ENCODE results near the gene TEAD1. TPM values are rescaled to one million over a fixed set of nuclear protein-coding genes. Genes with fewer than 3 reads are reported as not detected.

TEAD1 gene
- total RNA-seq, 1 experiment from 2014 or later, result 74.3 TPM

DNA sequence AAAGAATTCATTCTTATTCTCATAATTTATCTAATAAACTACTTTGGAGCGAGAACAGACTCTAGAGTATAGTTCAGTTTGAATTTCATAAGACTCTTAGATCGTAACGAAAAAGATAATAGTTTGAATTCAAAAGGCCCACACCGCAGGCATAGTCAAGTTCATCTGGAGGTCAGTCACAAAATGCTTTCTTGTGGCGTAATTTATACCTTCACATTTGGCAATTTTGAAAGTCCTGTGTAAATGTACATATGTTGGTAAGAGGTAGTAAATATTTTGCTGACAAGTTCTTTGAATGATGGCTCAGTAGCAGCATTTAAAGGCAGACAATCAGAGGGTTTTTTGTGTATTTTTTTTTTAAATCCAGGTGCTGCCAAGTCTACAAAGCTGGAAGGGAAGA, 88.1 kb downstream of the TEAD1 start:
- DNase-seq (ENCODE audit: low read depth), result no peak

DNA sequence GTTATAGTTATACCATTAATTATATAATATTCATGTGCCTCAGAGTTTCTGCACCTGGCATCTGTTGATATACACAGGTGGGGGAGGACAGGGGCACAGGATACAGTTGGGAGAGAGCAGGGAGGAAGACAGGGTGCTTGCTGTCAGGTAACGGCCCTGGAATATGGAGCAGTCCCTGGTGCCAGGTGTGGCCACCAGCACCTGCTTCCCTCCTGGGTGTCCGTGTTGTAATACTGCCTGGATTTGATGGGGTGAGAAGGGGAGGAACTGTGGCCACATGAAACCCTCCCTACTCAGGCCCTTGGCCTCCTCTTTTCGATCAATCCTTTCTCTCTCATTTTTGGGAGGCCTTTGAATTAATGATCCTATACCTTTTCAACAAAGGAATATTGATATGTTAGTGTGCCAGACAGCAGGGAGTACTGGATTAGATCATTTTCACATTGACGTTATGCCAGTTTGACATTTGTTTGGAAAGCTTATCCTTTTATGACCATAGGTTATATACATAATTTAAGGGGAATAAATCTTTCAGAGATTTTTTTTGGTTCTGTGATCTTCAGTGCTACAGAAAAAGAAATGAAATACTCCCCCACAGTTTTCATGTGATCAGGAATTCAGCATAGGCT, 88.6 kb downstream of the TEAD1 start:
- DNase-seq (ENCODE audit: low read depth), result no peak

DNA sequence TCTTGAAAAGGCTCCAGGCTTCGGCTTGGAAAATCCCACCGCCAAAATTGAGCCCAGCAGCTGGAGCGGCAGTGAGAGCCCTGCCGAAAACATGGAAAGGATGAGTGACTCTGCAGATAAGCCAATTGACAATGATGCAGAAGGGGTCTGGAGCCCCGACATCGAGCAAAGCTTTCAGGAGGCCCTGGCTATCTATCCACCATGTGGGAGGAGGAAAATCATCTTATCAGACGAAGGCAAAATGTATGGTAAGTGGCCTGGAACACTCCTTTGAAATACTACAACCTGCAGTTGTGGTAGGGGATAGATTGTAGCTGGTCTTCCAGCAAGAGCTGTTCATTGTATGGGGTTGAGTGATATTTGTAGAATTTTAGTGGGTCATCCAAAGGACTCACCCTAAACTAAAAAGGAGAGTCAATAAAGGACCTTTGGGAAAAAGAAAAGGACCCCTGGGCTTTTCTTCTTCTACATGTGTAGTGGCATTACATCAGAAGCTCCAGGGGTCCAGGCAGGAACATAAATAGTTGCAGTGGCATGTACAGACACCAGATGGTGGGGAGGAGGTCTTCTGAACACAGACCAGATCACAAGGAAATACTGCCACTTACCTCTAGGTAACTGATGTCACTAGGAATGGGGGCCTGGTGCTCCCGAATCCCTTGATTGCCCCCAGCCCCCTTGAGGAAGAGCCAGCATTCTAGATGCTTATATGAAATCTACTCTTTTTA, 90.1 kb downstream of the TEAD1 start:
- DNase-seq (ENCODE audit: low read depth), result no peak

DNA sequence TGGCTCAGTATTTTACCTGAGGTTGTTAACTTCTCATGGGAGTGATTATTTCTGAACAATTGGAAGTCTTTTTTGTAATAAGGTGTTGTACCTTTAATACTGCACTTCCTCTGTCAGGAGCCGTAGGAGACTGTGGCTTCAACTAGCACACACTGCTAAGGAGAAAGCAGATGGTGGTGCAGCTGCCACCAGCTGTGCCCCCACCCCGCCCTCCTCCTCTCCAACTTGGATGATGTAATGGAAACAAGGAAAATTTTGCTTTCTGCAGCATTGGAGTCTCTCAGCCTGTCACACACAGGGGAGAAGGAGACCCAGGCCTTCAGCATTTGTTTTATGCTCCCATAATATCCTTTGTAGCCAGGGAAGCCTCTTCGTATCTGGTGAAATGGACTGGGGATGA, 91.2 kb downstream of the TEAD1 start:
- no peak for DNase-seq (ENCODE audit: low read depth)

DNA sequence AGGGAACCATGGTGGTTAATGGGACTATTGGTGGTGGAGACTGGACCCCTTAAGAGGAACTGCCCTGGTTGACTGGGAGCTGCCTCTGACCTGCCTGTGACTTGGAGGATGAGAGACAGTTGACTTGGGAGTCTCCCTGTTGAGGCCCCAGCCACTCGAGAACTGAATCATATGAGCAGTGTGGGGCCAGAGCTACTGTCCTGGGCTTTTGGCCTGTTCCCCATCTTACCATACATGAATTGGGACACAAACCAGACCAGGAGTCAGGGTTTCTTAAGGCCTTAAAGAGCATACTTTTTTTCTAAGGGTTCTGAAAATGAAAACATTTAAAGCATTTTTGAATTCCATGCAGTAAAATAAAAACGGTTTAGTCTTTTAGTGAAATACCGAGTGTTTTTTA, 92.8 kb downstream of the TEAD1 start:
- no peak for DNase-seq (ENCODE audit: low read depth)

DNA sequence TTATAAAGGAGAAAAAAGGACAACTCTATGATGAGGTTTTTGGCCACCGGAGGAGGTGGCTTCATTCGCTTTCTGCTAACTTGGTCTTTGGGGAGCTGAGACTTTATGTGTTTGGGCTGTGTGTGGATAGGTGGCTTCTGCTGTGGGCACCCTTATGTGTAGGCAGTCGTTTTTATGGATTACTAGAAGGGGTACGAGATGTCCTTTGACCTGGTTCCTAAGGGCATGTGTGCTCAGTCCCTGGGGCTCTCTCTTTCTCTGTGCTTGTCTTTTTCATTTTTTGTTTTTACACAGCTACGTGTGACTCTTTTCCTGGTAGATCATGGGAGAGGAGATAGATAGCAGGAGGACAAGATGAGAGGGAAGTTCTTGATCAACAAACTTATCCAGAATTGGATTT, 93.4 kb downstream of the TEAD1 start:
- DNase-seq (ENCODE audit: low read depth), result no peak

DNA sequence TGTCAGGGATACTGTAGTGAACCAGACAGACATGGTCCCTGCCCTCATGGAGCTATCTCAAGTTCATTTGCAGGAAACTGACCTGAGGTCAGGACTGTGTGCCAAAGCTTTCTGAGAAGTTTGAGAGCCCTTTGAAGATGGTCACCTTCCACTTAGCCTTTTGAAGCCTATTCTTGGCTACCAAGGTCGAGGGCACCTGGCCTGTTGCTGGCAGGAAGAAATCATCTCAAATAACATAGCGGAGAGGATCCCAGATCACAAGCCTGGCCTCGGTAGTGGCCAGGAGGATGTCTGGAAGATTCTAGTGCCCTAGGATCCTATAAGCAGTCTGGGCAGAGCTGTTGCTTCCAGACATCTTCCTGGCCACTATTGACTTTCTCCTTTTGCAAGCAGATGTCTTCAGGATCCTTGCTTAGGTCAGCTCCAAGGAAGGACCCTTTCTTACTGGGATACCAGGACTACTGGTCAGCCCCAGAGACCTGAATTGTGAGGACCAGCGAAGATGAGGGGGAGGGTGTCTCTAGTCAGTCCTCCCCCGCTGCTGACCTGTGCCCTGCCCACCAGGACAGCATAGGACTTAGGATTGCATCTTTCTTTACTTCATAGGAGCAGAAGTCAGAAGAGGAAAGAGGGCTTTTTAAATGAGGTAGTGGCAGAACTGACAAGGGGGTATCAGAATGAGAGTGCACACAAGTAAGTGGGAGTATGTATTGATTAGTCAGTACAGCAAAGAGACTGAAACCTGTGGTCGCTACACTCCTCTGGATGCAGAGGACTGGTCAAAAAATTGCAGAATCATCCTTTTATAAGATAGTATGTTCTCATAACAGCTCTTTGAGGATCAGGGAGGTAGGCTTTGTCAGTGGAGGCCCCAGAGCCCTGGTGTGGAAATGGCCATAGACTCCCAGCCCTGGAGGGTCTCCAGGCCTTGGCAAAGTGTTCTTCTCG, 94.8 kb downstream of the TEAD1 start:
- no peak for DNase-seq (ENCODE audit: low read depth)

DNA sequence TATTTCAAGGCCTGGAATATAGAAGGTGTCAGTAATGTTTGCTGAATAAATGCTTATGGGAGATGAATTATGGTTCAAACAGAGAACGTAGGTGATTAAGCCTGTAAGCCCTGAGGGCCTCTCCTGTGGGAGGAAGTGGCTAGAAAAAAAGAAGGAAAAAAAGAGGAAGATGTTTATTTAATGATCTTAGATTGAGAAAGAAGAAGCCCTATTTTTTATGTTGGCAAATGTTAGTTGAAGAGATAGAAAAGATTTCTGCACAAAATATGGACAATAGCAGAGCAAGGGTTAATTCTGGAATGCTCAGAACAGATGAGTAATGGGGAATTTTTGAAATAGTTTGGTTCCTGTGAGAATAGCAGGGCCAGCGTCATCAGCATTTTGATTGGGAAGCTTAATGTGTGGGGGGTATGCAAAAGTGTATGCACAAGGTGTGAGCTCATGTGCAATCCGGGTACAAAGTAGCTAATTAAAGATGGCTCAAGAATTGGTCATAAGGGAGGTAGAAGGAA, 95.7 kb downstream of the TEAD1 start:
- DNase-seq (ENCODE audit: low read depth), result peak; percentile 83

DNA sequence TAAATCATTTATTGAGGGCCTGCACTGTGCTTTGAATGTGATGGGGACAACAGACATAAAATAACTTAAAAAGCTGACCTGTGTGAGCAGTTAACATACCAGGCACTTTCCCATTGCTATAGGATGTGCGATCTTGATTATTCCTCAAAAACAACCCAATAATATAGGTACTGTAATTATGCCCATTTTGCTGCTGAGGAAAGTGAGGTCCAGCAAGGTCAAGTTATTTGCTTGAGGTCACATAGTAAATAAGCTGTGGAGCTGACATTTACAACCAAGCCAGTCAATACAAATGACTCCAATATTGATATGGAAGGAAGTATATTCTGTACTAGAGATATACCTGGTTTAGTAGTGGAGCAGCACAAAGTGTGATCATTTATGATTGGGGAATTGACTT, 96.2 kb downstream of the TEAD1 start:
- no peak for DNase-seq (ENCODE audit: low read depth)

DNA sequence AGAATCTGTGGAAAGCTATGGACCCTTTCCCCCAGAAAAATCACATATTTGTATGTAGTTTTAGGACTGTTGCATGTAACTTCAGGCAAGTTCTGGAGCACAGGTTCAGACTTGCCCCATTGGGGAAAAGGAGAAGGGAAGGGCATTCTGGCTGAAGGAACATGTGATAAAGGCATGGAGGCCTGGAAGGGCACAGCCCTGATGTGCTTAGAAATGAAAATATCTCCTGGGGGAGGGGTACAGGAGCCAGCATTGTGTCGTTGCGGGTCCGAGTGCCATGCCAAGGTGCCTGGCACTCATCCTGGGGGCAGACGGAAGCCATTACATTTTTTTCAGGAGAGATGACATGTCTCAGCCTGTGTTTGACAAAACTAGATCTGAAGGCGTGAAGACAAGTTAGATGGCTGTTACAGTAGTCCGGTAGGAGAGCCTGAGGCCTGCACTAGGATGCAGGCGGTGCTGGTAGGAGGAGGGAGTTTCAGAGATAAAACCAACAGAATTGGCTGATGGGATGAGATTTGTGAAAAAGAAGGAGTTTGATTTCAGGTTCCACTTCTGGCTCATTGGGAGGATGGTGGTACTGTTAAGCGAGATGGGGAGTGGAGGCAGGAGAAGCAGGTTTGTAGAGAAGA, 96.9 kb downstream of the TEAD1 start:
- DNase-seq (ENCODE audit: low read depth), result no peak

DNA sequence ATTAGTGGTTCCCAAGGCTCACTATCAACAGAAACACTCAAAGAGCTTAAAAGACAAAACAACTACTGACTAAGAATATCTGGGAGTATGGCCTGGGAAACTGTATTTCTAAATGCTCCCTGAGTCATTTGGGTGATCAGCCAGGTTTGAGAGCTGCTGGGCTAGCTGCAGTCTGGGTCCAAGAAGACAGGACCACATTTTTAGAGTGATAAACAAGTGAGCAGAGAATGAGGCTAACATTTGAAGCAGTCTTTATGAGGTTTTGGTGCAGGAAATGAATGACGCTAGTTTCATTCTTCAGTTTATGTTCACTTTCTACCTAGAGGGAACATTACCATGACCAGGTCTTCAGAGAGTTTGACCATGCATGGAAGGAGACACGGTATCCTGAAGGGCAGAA, 97.7 kb downstream of the TEAD1 start:
- DNase-seq (ENCODE audit: low read depth), result peak; percentile 17

DNA sequence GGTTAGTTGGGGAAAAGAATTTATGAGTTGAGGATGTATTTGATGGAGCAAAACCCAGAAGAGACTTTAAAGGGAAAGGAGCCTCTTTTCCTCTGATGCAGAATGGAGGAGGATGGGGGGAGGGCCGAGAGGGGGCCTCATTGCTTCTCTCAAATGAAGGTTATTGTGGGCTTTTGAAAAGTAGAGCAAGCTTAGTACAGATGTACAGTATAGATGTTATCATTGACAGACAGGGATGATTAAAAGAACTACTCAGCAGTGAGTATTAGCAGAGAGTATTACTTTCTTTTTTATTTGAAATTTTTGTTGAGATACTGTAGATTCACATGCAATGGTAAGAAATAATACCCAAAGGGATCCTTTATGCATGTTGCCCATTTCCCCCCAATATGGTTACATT, 98.1 kb downstream of the TEAD1 start:
- DNase-seq (ENCODE audit: low read depth), result no peak

DNA sequence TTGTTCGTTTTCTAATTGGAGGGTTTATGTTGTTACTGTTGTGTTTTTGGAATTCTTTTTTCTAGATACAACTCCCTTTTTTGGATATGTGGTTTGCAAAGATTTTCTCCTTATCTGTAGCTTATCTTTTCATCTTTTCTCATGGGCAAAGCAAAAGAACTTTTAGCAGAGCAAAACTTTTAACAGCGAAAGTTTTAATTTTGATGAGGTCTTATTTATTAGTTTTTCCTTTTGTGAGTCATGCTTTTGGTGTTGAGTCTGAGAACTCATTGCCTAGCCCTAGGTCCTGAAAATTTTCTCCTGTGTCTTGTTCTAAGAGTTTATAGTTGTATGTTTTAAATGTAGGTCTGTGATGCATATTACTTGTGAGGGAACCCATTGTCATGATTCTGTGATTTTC, 99.4 kb downstream of the TEAD1 start:
- no peak for DNase-seq (ENCODE audit: low read depth)

DNA sequence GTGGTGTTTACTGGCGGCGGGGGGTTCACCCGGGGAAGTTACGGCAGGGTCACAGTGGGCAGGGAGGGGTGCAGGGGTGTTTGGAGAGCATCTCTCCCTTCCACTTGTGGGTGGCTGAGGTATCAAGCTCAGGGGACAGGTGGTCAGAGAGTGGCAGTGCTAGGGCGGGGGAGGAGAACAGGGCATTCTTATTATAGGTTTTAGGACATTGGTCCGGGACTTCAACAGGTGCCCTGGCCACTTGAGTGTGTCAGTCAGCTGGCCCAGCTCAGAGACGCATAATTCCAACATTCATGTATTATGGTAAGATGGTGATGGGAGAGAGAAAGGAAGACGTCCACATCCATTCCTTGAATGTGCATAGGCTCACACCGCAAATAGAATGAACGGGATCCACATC, 101.7 kb downstream of the TEAD1 start:
- no peak for DNase-seq (ENCODE audit: low read depth)

DNA sequence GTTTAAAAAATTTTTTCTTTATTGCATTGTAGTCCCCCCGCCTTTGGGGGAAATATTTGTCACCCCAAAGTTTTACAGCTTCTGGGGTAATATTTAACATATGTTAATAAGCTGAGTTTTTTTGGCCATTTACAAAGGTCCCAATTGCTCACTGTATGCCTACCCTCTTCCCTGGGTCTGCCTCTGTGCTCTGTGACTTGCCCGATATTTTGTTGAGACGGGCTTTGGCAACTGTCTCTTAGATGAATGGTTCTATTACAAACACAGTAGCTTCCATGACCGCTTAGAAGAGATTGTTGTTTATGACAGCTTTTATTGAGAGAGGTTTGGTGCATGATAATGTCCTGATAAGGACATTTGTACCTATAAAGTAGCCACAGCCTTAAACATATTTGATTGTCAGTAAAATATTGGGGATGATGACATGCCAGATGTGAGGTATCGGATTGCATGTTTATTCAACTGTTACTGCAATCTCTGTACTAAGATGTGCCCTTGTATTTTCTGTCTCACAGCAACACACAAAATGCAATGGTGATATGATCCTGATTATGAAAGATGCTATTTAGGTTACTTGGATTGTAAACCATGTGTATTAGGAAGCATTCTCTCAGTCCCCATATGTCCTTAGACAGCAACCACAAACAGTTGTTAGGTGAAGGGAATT, 103.1 kb downstream of the TEAD1 start:
- DNase-seq (ENCODE audit: low read depth), result no peak

DNA sequence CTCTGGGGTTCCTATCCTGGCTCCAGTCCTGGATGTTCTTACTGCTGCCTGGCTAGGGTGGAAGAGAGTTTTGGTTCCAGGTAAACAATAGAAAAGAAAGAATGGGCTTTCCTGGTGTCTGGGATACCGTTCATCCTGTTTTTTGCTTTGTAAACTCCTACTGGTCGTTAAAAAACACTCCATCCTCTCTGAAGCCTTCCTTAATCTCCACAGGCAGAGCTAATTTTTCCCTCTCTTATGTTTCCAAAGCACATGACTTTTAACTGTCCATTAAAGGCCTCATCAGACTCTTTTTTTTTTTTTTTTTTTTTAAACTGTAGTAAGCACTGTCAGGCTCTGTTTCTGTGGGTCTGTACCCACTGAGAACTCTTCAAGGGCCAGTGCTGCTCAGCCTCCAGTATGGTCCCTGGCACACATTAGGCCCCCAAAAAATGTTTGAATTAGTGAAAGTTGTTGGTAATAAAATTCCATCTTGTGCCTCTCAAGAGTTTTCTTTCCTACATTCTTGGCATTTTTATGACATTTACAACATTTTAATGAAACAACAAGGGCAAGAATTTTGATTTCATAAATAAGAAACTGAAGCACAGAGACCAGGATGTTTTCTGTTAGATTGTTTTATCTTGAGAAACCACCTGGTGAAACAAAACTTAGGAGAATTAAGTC, 104.2 kb downstream of the TEAD1 start:
- no peak for DNase-seq (ENCODE audit: low read depth)

DNA sequence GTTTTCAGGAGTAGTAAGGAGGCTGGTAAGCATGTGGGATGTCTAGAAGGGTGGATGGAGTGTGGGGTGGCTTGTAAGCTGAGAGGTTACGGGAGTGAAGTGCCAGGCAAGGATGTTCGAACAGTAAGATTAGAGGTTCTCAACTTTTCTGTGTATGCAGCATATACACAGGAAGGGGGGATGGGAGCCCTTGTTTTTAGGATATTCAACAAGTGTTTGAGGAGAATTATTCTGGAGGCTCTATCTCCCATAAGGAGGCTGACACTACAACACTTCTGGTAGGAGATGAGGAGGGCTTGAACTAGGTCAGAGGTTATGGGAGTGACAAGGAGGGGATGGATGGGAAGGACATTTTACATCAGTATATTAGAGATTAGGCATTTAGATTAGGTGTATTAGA, 109.5 kb downstream of the TEAD1 start:
- no peak for DNase-seq (ENCODE audit: low read depth)

DNA sequence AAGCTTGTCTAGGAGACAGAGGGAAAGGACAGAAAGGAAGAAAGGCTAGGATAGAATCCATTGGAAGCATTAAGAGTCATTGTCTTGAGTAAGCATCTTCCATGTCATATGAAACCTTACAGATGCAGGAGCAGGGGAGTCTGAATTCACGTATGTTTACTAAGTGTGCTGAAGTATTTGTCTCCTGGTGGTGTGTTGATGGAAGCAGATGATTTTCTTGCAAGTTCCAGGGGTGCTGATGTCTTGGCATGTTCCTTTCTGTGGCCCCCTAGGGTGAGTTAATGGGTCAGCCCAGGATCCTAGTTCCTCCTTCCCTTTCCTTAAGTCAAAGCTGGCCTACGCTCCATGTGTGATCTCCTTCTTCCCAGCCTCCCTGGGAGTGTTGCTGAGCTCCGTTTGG, 110.2 kb downstream of the TEAD1 start:
- DNase-seq (ENCODE audit: low read depth), result no peak

DNA sequence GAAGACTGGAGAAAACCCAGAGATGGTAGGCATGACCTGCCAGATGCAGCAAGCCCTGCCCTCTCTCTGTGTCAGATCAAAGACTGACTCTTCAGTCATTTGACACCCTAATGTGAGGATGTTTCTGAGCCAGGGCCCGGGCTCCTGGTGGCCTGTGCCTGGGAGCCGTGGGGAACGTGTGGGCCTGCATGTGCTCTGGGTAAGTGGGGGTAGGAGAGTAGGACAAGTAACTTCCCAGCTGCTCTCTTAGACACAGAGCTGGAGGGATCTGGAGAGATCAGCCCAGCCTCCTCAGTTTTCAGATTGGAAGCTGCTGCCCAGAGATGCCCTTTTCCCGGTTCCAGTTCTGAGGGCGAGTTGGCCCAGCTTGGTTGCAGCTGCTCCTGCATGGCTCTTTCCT, 110.8 kb downstream of the TEAD1 start:
- DNase-seq (ENCODE audit: low read depth), result no peak

DNA sequence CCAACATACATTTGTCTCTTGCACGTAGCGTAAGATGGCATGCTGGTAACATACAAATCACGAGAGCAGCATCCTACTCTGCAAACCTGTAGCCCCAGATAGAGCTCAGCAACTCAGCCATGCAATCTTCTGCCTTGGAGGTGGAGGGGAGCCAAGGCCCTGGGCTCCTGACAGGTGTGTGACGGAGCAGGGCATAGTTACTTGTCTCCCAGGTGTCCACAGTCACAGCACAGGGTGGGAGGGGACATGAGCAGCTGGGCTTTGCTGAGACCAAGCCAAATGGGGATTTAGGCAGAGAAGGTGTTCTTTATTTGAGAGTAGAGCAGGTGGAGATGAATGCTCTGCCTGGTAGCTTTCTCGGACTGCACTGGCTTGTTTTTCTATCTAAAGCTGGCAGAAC, 111.7 kb downstream of the TEAD1 start:
- no peak for DNase-seq (ENCODE audit: low read depth)
